B cell (primary cell): ENCODE measurements around the gene ADGRE2. TPM values are rescaled to one million over a fixed set of nuclear protein-coding genes. Genes with fewer than 3 reads are reported as not detected.
"Not testable (repeated sequence)": the region's sequence is repeated elsewhere in the genome, so short reads cannot be mapped to it uniquely, and the experiment has no call there.

ENCODE experiments used
- ATAC-seq: fragments of 200-7000 bp; cut with Tn5 transposase; one replicate; pipeline ENCODE4 v1.10.0; 2021; ENCODE audit warnings: low read depth, mild to moderate bottlenecking, moderate number of reproducible peaks, moderate library complexity
- CTCF ChIA-PET: fragments of 350-600 bp; sonication (Branson Sonifier 250); formaldehyde crosslinking; loops from one replicate; lab custom pipeline; 2021; ENCODE audit warnings: antibody characterized with exemption, inconsistent platforms; lab: Charles Lee
- POLR2A ChIA-PET: fragments of 350-600 bp; sonication (Branson Sonifier 250); formaldehyde crosslinking; loops from one replicate; lab custom pipeline; 2021; ENCODE audit warnings: antibody characterized with exemption; lab: Charles Lee
- DNase-seq: peaks from one replicate; pipeline ENCODE4 v3.0.0; 2013
- H2AFZ ChIP-seq: 2 replicates; pipeline ENCODE4 v1.6.1; 2012; ENCODE audit warnings: mild to moderate bottlenecking, low read depth, low read length; ENCODE audit not compliant: insufficient read depth, poor library complexity, severe bottlenecking
- H3K27ac ChIP-seq, 2 donors: 1 replicate in 1 of 2; 2 replicates in 1 of 2; pipeline ENCODE4 v1.5.1; 2012 to 2013; ENCODE audit warnings: low read length in 2 of 2, mild to moderate bottlenecking in 2 of 2, moderate library complexity in 1 of 2
- H3K27me3 ChIP-seq, 4 experiments: fragments of 200-600 bp in 1 of 4; sonication (generic) in 1 of 4; replicated peaks in 1 of 4; 1 replicate in 2 of 4; 2 replicates in 2 of 4; pipeline versions ENCODE4 v1.6.1 to v1.7.0; 2013 to 2016; ENCODE audit warnings: low read length in 3 of 4, mild to moderate bottlenecking in 2 of 4, mixed read lengths in 1 of 4, moderate library complexity in 1 of 4; ENCODE audit not compliant: insufficient read depth in 4 of 4, control insufficient read depth in 3 of 4; ENCODE audit errors: control extremely low read depth in 1 of 4
- H3K36me3 ChIP-seq, 2 experiments: replicated peaks in 1 of 2; 1 replicate in 1 of 2; 2 replicates in 1 of 2; pipeline versions ENCODE4 v1.6.1 to v1.7.1; 2013; ENCODE audit warnings: low read length in 1 of 2; ENCODE audit not compliant: insufficient read depth in 2 of 2, control insufficient read depth in 1 of 2; ENCODE audit errors: control extremely low read depth in 1 of 2, extremely low read depth in 1 of 2
- H3K4me1 ChIP-seq, 2 donors: fragments of 200-600 bp in 1 of 2; sonication (generic) in 1 of 2; 1 replicate in 1 of 2; 2 replicates in 1 of 2; pipeline versions ENCODE4 v1.5.1 to v1.6.1; 2013 to 2017; ENCODE audit warnings: low read length in 2 of 2; ENCODE audit not compliant: control insufficient read depth in 2 of 2, insufficient read depth in 2 of 2
- H3K4me2 ChIP-seq: replicated peaks from 2 replicates; pipeline ENCODE3; 2012; ENCODE audit warnings: mild to moderate bottlenecking, low read depth, low read length; ENCODE audit not compliant: poor library complexity, severe bottlenecking
- H3K4me3 ChIP-seq, 5 experiments: fragments of 200-600 bp in 1 of 5; sonication (generic) in 1 of 5; 1 replicate in 3 of 5; 2 replicates in 2 of 5; pipeline versions ENCODE4 v1.5.1 to v1.7.0; 2011 to 2016; ENCODE audit warnings: low read length in 4 of 5, mild to moderate bottlenecking in 4 of 5, low read depth in 2 of 5, control low read depth in 1 of 5, moderate library complexity in 1 of 5; ENCODE audit not compliant: insufficient read depth in 1 of 5; ENCODE audit errors: control extremely low read depth in 1 of 5, extremely low read depth in 1 of 5
- H3K79me2 ChIP-seq: fragments of 200-600 bp; sonication (generic); one replicate; pipeline ENCODE4 v1.6.0; 2016; ENCODE audit warnings: low read length; ENCODE audit not compliant: control insufficient read depth, insufficient read depth
- H3K9ac ChIP-seq: fragments of 200-600 bp; sonication (generic); 2 replicates; pipeline ENCODE4 v1.6.1; 2017; ENCODE audit warnings: mild to moderate bottlenecking, low read length, moderate library complexity
- H3K9me3 ChIP-seq, 3 donors: one replicate each; pipeline versions ENCODE4 v1.6.1 to v1.7.1; 2013; ENCODE audit warnings: low read length in 2 of 3; ENCODE audit not compliant: control insufficient read depth in 2 of 3, insufficient read depth in 1 of 3; ENCODE audit errors: control extremely low read depth in 1 of 3
- H4K20me1 ChIP-seq: 2 replicates; pipeline ENCODE4 v1.6.0; 2012; ENCODE audit warnings: mild to moderate bottlenecking, low read length; ENCODE audit not compliant: insufficient read depth, control insufficient read depth, poor library complexity, severe bottlenecking
- H3K27ac Mint-ChIP-seq: one replicate; pipeline ENCODE4 v1.8.0; 2021; ENCODE audit warnings: mixed read lengths
- H3K27me3 Mint-ChIP-seq: one replicate; pipeline ENCODE4 v1.8.0; 2021; ENCODE audit warnings: mixed read lengths
- H3K4me1 Mint-ChIP-seq: one replicate; pipeline ENCODE4 v1.8.0; 2021; ENCODE audit warnings: mixed read lengths
- H3K4me3 Mint-ChIP-seq: one replicate; pipeline ENCODE4 v1.8.0; 2021; ENCODE audit warnings: mixed read lengths
- H3K9me3 Mint-ChIP-seq: one replicate; pipeline ENCODE4 v1.8.0; 2022; ENCODE audit warnings: mixed read lengths; ENCODE audit not compliant: insufficient read depth
- EZH2 ChIP-seq: IDR thresholded peaks from 2 replicates; pipeline ENCODE4 v1.6.1; 2012; ENCODE audit warnings: borderline replicate concordance, low read depth, mild to moderate bottlenecking, moderate library complexity, low read length; ENCODE audit not compliant: insufficient read depth, poor library complexity, severe bottlenecking
- WGBS: methylation state at CpG from one replicate; pipeline ENCODE4 v1.1.5; 2013; ENCODE audit warnings: missing lambda C conversion rate; ENCODE audit not compliant: insufficient coverage; 5-methylcytosine and 5-hydroxymethylcytosine counted together
- intact Hi-C: fragments of 100-400 bp; cut with micrococcal nuclease; formaldehyde crosslinking; loops from one replicate; pipeline ENCODE4 v1.10.0; 2022
- polyA plus RNA-seq: library from polyadenylated mRNA; depleted of rRNA; stranded (reverse); fragments of >200 nt; gene quantifications from 2 replicates; pipeline ENCODE4 v1.2.3, GENCODE V29; 2012
- total RNA-seq, 2 donors: library from RNA; stranded (reverse); fragments of 120-200 nt in 1 of 2; gene quantifications; 1 replicate in 1 of 2; 2 replicates in 1 of 2; pipeline versions ENCODE4 v1.2.3 to v1.2.4, GENCODE V29; 2013 to 2022
- TF ChIP-seq, protein P1 (sequence below): fragments of 200-600 bp; IDR thresholded peaks from one replicate; pipeline ENCODE4 v1.8.0; 2022; ENCODE audit warnings: antibody characterized with exemption, mild to moderate bottlenecking

Gene ADGRE2
- total and polyA plus RNA-seq, 2 donors (not counting 1 experiment from before 2014, with no cell fraction given), result 0.52 to 0.89 TPM

DNA sequence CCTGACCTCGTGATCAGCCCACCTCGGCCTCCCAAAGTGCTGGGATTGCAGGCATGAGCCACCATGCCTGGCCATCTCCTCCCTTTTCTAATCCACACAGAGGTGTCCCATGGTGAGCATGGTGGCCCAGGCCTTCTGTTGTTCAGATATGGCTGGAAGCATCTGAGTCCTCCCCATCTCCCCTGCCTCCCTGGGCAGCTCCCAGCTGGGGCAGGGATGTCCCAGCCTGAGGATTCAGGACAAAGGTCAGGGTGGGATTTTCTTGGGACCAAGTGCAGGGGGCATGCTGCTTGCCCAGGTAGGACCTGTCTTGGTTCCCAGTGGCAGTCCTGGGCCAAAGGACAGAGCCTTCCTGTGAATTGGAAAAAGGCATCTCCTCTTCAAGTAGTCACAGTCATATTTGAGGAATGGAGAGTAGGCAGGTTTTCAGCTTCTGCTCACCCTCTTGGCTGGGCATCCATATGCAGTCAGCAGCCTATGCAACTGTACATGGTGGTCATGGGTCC, 10.8 kb downstream of the ADGRE2 start:
- no peak for DNase-seq
- ATAC-seq, result no peak
- H3K9me3 Mint-ChIP-seq, result no peaks in the 10 kb centered on the region
- intact Hi-C loops, result no loop called here
- Histone ChIP-seq H4K20me1 (no peaks in the 10 kb centered on the region), H3K36me3 (no peaks in the 10 kb centered on the region), H3K79me2 (no peaks in the 10 kb centered on the region), H3K9me3 (no peaks in the 10 kb centered on the region), H2AFZ (no peak overlapping the region), H3K4me1 (peaks cover 5 to 6% of the 10 kb centered on the region in 2 donors), H3K4me3 (no peak overlapping the region), H3K4me2 (no peak overlapping the region), H3K27ac (no peak overlapping the region), H3K27me3 (peaks cover 0 to 3% (median 0%) of the 10 kb centered on the region in 4 experiments), H3K9ac (no peak overlapping the region)
- TF ChIP-seq, protein P1, sequence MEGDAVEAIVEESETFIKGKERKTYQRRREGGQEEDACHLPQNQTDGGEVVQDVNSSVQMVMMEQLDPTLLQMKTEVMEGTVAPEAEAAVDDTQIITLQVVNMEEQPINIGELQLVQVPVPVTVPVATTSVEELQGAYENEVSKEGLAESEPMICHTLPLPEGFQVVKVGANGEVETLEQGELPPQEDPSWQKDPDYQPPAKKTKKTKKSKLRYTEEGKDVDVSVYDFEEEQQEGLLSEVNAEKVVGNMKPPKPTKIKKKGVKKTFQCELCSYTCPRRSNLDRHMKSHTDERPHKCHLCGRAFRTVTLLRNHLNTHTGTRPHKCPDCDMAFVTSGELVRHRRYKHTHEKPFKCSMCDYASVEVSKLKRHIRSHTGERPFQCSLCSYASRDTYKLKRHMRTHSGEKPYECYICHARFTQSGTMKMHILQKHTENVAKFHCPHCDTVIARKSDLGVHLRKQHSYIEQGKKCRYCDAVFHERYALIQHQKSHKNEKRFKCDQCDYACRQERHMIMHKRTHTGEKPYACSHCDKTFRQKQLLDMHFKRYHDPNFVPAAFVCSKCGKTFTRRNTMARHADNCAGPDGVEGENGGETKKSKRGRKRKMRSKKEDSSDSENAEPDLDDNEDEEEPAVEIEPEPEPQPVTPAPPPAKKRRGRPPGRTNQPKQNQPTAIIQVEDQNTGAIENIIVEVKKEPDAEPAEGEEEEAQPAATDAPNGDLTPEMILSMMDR, result no peak
- no peak for TF ChIP-seq EZH2
- no peak overlapping the region for H3K4me3 Mint-ChIP-seq
- peaks cover 14% of the 10 kb centered on the region for H3K27me3 Mint-ChIP-seq
- peaks cover 6% of the 10 kb centered on the region for H3K4me1 Mint-ChIP-seq
- CTCF ChIA-PET, result no interaction called here
- 90% methylated on average over 2 of the region's 2 CpGs for WGBS
- POLR2A ChIA-PET, result no interaction called here
- H3K27ac Mint-ChIP-seq, result no peak overlapping the region

DNA sequence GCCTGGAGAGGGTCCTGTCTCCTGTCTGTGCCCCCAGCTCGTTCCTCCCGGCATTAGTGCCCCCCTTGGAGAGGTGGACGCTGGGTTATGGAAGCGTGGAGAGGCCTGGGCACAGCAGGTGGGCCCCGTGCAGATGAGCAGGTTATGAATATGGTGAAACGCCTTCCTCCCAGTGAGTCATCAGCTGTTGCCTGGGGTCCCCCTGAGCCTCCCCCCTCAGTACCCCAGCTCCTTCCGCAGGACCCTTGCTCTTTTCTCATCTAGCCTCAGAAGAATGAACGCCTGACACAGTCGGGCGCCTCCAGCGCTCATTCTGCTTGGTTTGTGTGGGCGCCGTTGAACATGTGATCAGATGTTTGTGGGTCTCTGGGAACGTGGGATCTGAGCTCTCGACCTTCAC, 12.5 kb downstream of the ADGRE2 start:
- WGBS, result 83% methylated on average over 2 of the region's 15 CpGs
- H3K27ac Mint-ChIP-seq, H3K27me3 ChIP-seq, DNase-seq, H3K36me3 ChIP-seq, CTCF ChIA-PET, H3K9me3 Mint-ChIP-seq, H3K4me3 Mint-ChIP-seq, H3K4me1 ChIP-seq, intact Hi-C loops, H2AFZ ChIP-seq, H3K9me3 ChIP-seq, H3K4me1 Mint-ChIP-seq, ATAC-seq, H3K4me3 ChIP-seq, H3K79me2 ChIP-seq, H3K27ac ChIP-seq, H3K9ac ChIP-seq, H4K20me1 ChIP-seq, H3K4me2 ChIP-seq: not testable (repeated sequence)
- POLR2A ChIA-PET, result interaction anchor here (1.1 kb wide), 1 partner anchor 368 kb away, joined by 3 read pairs; no protein-coding TSS in a partner anchor
- peaks cover 14% of the 10 kb centered on the region for H3K27me3 Mint-ChIP-seq

DNA sequence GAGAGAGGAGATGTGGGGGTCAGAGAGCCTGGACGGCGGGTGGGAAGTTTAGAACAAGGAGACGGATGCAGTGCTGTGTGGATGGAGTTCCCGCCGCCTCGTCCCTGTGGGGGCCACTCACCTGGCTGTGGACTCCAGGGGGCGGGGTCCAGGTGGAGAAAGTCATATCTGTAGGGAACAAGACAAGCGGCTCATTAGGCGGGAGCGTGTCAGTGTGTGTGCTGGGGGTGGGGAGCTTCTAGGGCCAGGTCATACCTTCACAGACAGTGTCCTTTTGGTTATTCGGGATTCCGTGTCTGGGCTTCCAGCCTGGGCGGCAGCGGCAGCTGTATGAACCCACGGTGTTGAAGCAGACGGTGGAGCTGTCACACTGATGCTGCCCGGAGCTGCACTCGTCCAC, 13.0 kb downstream of the ADGRE2 start:
- CTCF ChIA-PET, H3K27ac Mint-ChIP-seq, H3K4me2 ChIP-seq, H3K36me3 ChIP-seq, H3K27ac ChIP-seq, H4K20me1 ChIP-seq, intact Hi-C loops, H3K4me3 ChIP-seq, H3K27me3 ChIP-seq, H3K4me1 Mint-ChIP-seq, DNase-seq, H3K4me3 Mint-ChIP-seq, H3K9me3 ChIP-seq, H3K9ac ChIP-seq, H2AFZ ChIP-seq, H3K79me2 ChIP-seq, ATAC-seq, H3K9me3 Mint-ChIP-seq, H3K4me1 ChIP-seq: not testable (repeated sequence)
- H3K27me3 Mint-ChIP-seq, result peaks cover 14% of the 10 kb centered on the region
- POLR2A ChIA-PET, result interaction anchor here (1.1 kb wide), 1 partner anchor 367 kb away, joined by 3 read pairs; no protein-coding TSS in a partner anchor
- 100% methylated on average over 3 of the region's 18 CpGs for WGBS
